Thoracic aorta (tissue), 2 donors: ENCODE results near the gene PYGB. TPM values are rescaled to one million over a fixed set of nuclear protein-coding genes. Genes with fewer than 3 reads are reported as not detected.

Experiments used
- ATAC-seq: fragments of 150-250 bp; one replicate; pipeline ENCODE4 v1.8.0; 2017; ENCODE audit warnings: low read depth; ENCODE audit not compliant: insufficient number of reproducible peaks, low FRiP score
- DNase-seq: peaks from one replicate; pipeline ENCODE4 v3.0.0-alpha.2; 2020; ENCODE audit warnings: low spot score
- H3K27ac ChIP-seq, 2 donors: fragments of 200-600 bp; sonication (generic); 1 replicate in 1 of 2; 2 replicates in 1 of 2; pipeline ENCODE4 v1.5.1; 2016; ENCODE audit warnings: mild to moderate bottlenecking in 2 of 2, moderate library complexity in 2 of 2
- H3K27me3 ChIP-seq: fragments of 200-600 bp; sonication (generic); replicated peaks from 2 replicates; pipeline ENCODE4 v1.6.0; 2016; ENCODE audit warnings: mild to moderate bottlenecking; ENCODE audit not compliant: insufficient read depth
- H3K36me3 ChIP-seq: fragments of 200-600 bp; sonication (generic); one replicate; pipeline ENCODE4 v1.5.1; 2016
- H3K4me1 ChIP-seq, 2 donors: fragments of 200-600 bp; sonication (generic); 1 replicate in 1 of 2; 2 replicates in 1 of 2; pipeline versions ENCODE4 v1.5.1 to v1.6.0; 2016; ENCODE audit warnings: low read depth in 2 of 2, mild to moderate bottlenecking in 1 of 2; ENCODE audit not compliant: control insufficient read depth in 1 of 2
- H3K4me3 ChIP-seq: fragments of 200-600 bp; sonication (generic); 2 replicates; pipeline ENCODE4 v1.5.1; 2016; ENCODE audit warnings: mild to moderate bottlenecking
- H3K9me3 ChIP-seq: fragments of 200-600 bp; sonication (generic); 2 replicates; pipeline ENCODE4 v1.5.1; 2016
- CTCF ChIP-seq: fragments of 200-600 bp; sonication (generic); IDR thresholded peaks from one replicate; pipeline ENCODE4 v1.5.1; 2019; ENCODE audit warnings: antibody characterized with exemption
- total RNA-seq, 2 donors: library from RNA; depleted of rRNA; stranded (reverse); fragments of >200 nt; gene quantifications; one replicate each; pipeline versions ENCODE4 v1.1.0 to v1.2.3, GENCODE V29; 2016

PYGB gene
- total RNA-seq, 2 donors from 2014 or later, result 124 to 256 TPM

- Histone ChIP-seq H3K27ac (no peak overlapping the region), H3K36me3 (no peaks in the 10 kb centered on the region), H3K9me3 (no peaks in the 10 kb centered on the region), H3K4me1 (peaks cover 8 to 22% of the 10 kb centered on the region in 2 donors), H3K27me3 (no peaks in the 10 kb centered on the region), H3K4me3 (no peak overlapping the region)
- ATAC-seq (no peak), DNase-seq (no peak)
- TF ChIP-seq CTCF, result no peak
Measured at GRCh38 chr20:25203871-25204320, 44.0 kb upstream of the PYGB start.

- Histone ChIP-seq H3K4me3 (no peak overlapping the region), H3K27ac (peak overlapping the region in 1 of 2 donors; percentile 32), H3K36me3 (no peaks in the 10 kb centered on the region), H3K27me3 (no peaks in the 10 kb centered on the region), H3K9me3 (no peaks in the 10 kb centered on the region), H3K4me1 (peaks cover 6 to 14% of the 10 kb centered on the region in 2 donors)
- no peak for DNase-seq
- ATAC-seq, result no peak
- TF ChIP-seq CTCF, result no peak
Measured at GRCh38 chr20:25204550-25205276, 43.2 kb upstream of the PYGB start.

GRCh38 chr20:25205277-25206062 is 42.4 kb upstream of the PYGB start:
- H3K36me3 ChIP-seq, result no peaks in the 10 kb centered on the region
- no peak overlapping the region for H3K27ac ChIP-seq
- H3K4me3 ChIP-seq, result no peak overlapping the region
- H3K9me3 ChIP-seq, result no peaks in the 10 kb centered on the region
- peaks cover 0 to 7% of the 10 kb centered on the region in 2 donors for H3K4me1 ChIP-seq
- ATAC-seq (no peak), DNase-seq (no peak)
- H3K27me3 ChIP-seq, result no peaks in the 10 kb centered on the region
- TF ChIP-seq CTCF, result no peak

- no peaks in the 10 kb centered on the region for H3K36me3 ChIP-seq
- H3K27me3 ChIP-seq, result no peaks in the 10 kb centered on the region
- DNase-seq, result no peak
- H3K4me1 ChIP-seq, result peaks cover 0 to 4% of the 10 kb centered on the region in 2 donors
- TF ChIP-seq CTCF, result no peak
- H3K4me3 ChIP-seq, result no peak overlapping the region
- H3K9me3 ChIP-seq, result no peaks in the 10 kb centered on the region
- H3K27ac ChIP-seq, result no peak overlapping the region
- ATAC-seq, result no peak
Measured at GRCh38 chr20:25206063-25206403, 41.9 kb upstream of the PYGB start.

GRCh38 chr20:25206548-25206947 is 41.3 kb upstream of the PYGB start:
- TF ChIP-seq CTCF, result no peak
- peaks cover 0 to 4% of the 10 kb centered on the region in 2 donors for H3K4me1 ChIP-seq
- H3K36me3 ChIP-seq, result no peaks in the 10 kb centered on the region
- no peak for DNase-seq
- no peaks in the 10 kb centered on the region for H3K9me3 ChIP-seq
- H3K4me3 ChIP-seq, result no peak overlapping the region
- no peak for ATAC-seq
- no peak overlapping the region for H3K27ac ChIP-seq
- no peaks in the 10 kb centered on the region for H3K27me3 ChIP-seq
